HL-60/S4 treated with phorbol 12-myristate 13-acetate at 8.2 ng/mL for 4 days and 3 days (cell line): ENCODE data around the gene RPL10.
"Not testable (repeated sequence)": the region's sequence is repeated elsewhere in the genome, so short reads cannot be mapped to it uniquely, and the experiment has no call there.

Source experiments
- in situ Hi-C: fragments of 300-500 bp; cut with MboI; formaldehyde crosslinking; loops from 2 replicates; pipeline ENCODE4 v1.15.0; 2022; ENCODE audit warnings: low sequenced_read_pairs

Gene RPL10

DNA sequence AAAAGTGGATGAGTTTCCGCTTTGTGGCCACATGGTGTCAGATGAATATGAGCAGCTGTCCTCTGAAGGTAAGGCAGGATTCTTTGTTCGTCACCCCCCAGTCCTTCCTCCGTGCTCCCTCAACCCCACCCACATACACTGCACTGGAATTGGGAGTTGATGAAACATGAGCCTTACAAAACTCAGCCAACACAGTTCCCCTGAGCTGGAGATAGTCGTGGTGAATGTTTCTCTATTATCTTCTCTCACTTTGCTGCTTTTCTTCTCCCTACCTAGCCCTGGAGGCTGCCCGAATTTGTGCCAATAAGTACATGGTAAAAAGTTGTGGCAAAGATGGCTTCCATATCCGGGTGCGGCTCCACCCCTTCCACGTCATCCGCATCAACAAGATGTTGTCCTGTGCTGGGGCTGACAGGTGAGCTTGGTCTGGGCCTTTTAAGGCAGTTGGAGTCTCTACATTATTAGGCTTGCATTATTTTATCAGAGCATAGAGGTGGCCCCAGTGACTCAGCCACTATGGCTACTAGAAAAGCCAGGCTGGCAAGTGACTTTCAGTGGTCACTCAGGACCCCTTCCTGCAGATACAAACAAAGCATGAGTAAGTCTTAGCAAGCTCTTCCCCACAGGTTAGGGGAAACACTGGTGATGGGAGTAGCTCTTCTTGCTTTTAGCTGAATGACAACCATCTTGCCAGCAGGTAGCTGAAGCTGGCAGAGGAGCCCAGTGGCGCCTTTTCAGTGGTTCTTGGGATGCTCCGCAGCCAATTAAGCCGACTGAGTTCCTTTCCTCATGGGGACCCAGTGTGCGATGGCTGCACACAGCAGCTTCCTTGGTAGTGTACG lies 1.6 kb downstream of the RPL10 start:
- in situ Hi-C loops: no loop called here

DNA sequence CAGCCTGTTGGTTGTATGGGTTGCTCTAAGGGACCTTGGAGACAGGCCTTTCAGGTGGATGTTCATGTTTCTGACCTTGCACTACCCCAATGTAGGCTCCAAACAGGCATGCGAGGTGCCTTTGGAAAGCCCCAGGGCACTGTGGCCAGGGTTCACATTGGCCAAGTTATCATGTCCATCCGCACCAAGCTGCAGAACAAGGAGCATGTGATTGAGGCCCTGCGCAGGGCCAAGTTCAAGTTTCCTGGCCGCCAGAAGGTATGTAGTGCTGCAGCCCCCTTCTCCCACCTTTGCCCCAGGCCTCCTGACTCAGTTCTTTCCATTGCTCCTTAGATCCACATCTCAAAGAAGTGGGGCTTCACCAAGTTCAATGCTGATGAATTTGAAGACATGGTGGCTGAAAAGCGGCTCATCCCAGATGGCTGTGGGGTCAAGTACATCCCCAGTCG lies 2.2 kb downstream of the RPL10 start:
- in situ Hi-C loops: not testable (repeated sequence)

DNA sequence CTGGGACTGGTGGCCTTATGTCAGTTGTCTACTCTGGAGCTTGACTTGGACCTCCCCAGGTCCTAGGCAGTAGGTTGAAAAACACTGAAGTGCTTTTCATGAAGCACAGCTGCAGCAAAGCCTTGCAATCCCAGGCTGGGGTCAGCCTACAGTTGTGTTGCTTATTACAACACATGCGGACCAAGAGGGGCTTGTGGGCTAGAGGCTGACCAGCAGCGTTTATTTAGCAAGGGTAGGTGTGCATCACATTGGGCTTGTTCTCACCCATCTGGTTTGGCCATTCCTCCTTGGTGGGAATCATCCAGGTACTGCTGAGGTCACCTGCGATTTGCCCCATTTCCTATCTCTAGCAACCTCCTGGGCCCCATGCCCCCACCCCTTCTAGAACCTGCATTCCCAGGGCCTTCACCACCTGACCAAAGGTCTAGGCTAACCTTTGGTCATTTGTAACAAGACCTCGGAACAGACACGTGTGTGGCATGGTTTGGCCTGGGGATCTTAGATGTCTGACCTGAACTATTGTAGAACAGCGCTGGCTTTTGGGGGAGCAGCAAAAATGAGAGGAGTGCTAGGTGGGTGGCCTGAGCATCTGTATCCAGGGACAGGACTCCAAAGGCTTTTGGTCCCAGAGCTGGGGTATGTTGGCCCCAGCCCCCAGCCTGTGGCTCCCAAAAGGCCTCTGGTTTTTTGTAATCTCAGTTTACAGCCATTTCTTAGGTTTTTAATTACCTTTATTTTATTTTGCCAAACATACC lies 3.0 kb downstream of the RPL10 start:
- in situ Hi-C loops: no loop called here

DNA sequence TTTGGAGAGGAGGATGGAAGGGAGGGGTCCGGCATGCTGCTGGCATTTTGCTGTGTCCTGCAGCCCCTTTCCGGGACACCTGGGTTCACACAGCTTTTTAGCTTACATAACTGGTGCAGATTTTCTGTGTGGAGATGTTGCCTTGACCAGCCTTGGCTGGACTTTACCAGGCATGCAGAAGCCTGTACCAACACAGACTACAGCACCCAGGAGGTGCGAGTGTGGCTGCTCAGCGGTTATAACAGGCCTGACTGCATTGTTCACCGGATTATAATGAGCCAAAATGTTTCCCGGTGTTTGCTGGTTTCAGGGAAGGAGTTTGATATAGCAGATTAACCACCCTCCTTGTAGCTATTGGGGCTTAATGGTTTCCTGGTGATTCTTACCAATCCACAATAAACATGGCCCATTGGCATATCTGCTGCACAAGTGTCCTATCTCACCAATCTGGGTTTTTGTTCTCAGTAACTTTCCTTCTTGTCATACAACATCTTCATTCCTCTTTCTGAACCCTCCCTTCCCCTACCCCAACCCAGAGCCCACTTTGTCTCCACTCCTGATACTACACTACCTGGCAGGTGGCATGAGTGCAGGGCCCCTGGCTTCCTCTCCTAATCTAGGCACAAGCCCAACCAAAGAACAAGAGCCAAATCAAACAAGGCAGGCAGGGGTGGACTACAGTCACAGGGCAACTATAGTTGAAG lies 3.9 kb downstream of the RPL10 start:
- in situ Hi-C loops: no loop called here

DNA sequence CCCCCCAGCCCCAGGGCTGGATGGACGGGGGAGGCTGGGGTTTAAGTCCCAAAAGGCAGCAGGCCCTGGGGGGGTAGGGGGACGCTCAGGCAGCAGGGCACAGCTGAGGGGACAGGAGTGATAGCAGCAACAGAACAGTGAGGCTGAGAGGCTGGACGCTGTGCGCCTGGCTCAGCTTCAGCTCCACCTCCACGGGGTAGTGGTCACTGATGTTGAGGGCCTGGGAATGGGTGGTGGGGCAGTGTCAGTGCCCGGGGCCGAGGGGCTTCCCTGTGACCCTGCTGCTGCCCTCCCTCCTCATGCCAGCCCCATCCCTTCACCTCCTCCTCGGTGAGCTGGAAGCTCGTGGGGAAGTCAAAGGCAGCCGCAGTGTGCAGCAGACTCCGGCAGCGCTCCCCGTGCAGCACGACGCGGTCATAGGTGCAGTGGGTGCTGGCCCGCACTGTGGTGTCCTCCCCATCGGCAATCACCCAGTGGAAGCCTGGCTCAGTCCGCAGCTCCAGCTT lies 4.5 kb downstream of the RPL10 start:
- in situ Hi-C loops: no loop called here

DNA sequence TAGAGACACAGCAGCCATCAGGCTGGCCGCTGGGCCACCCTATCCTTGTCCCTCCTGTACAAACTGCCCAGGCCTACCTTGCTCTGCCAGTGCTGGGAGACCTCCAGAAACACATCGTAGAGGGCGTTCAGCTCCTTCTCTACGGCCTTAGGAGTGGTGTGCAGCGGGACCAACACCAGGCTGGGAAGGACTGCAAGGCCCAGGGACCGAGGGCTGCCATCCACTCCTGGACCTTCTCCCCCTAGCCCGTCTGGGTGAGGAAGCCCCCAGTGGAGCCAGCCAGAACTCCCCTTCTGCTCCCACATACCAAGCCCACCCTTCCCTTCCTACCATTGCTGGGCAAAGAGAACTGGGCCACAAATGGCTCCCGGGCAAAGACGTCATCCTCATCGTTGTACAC lies 5.0 kb downstream of the RPL10 start:
- in situ Hi-C loops: no loop called here

DNA sequence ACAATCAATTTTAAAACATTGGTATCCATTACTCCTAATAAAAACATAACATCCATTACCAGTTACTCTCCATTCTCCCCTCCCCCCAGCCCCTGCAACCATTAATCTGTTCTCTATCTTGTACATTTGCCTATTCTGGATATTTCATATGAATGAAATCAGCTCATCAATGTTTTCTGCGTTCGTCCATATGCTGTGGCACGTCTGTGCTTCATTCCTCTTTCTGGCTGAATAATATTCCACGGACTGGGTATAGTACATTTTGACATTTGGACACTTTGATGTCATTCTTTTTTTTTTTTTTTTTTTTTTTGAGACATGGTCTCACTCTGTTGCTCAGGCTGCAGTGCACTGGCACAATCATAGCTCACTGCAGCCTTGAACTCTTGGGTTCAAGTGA lies 5.7 kb downstream of the RPL10 start:
- in situ Hi-C loops: no loop called here

DNA sequence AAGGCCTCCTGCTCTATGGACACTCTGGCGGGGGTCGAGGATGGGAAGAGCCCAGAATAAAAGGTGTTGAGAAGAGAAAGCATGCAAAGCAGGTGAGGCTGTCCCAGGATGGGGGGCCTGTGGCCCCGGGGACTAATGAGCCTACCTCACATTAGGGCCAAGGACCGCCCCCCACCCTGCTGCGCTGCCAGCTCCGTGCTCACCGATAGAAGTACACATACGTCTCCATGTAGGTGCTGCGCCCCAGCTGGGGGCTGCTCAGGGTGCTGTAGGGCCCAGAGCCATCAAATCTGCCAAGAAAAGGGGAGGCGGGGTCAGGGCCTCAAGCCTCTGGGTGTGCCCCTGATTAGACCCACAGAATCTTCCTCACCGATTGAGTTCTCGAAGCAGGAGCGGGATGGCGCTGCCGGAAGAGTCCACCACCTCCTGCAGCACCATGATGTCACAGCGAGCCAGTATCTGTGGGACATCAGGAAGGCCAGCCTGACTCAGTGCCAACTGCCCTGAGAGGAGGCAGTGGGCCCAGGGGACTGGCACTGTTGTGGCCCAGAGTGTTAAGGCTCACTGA lies 6.5 kb downstream of the RPL10 start:
- in situ Hi-C loops: no loop called here

DNA sequence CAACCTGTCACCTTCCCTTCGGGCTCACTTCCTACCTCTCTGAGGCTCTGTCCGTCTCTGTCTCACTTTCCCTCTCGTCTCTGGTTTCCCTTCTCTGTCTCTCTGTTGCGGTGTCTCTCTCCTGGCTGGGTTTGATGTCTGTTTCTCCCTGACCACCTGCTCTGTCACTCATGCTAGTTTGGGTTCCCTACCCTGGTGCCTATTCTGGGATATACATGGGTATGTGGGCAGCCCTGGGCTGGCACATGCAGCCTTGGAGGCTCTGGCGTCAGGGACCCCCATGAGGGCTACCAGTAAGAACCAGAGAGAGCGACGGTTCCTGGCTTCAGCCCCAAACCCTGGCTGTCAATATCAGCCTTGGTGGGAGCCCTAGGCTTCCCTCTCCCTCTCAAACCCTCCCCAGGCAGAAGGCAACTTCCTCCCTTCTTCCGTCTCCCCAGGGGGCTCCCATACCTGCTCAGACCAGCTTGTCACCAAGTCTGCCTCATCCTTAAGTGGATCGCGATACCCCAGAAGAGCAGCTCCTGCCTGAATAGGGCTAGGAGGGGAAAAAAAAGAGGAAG lies 10.6 kb downstream of the RPL10 start:
- in situ Hi-C loops: no loop called here

DNA sequence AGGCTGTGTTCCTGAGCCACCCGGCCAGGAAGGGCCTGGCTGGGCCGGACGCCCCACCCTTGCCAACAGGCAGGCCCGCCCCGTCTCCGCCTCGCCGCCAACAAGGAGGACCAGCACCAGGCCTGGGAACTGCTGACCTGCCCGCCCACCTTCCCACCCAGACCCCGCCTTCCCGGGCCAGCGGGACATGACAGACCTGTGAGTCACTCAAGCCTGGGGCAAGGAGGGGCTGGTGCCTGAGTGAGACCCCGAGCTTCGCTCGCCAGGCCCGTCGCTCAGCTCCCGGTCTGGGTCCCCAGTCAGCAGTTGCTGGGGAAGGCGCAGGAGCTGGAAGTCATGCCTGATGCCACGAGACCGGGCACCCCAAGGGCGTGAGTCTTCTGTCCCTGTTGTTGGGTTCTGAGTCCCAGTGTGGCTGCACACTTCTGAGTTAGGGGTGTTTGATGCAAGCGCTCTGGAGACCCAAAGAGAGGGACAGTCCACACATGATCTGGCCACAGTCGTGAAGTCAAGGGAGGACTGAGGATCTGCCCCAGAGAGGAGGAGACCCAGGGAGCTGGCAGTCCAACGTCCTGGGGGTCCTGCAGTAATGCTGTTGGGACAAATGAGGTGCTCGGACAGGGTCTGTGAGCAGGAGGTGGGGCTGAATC lies 11.2 kb downstream of the RPL10 start, which contains the start of gene DNASE1L1:
Gene DNASE1L1 (minus strand): TSS at position 33 of the 650 bp plus-strand sequence. CDS start 3,686 bp downstream, outside the sequence.
- in situ Hi-C loops: no loop called here

DNA sequence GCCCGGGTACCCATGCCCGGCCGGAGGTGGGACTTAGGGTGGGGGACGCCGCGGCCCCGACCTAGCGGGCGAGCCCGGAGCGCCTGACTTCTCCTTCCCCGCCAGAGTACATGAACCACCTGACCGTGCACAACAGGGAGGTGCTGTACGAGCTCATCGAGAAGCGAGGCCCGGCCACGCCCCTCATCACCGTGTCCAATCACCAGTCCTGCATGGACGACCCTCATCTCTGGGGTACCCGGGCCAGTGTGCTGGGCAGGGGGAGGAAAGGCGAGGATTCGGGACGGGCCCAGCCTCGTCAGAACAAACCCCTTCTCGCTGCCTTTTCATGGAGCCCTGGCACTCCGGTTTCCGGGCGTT lies 13.8 kb downstream of the RPL10 start:
- in situ Hi-C loops: no loop called here

DNA sequence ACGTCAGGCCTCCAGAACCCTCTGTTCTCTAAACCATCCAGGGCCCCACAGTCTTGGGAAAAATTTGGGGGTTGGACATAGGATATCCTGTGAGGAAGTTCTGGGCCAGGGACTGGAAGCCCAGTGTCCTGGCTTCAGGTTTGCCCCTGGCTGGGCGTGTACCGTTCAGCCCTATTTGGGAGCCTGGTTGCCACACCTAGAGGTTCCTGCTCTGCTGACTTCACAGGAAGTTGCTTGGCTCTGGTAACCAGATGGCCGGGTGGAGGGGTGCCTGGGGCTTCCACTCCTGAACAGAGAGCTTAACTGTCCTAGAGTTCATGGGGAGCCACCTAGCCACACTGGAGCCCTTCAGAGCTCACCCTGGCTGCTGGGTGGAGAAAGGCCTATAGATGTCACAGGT lies 14.3 kb downstream of the RPL10 start:
- in situ Hi-C loops: no loop called here

DNA sequence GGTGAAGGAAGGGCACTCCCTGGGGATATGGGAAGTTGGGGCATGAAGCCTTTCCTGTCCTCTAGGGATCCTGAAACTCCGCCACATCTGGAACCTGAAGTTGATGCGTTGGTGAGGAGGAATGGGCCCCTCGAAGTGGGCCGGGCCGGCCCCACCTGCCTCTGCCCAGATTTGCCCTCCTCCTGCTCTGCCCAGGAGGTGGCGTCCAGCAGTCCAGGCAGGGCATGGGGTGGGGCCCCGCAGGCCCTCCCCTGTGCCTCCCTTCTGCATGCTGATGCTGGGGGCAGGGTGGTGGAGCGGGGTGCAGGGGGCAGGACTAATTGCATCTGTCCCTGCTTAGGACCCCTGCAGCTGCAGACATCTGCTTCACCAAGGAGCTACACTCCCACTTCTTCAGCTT lies 15.0 kb downstream of the RPL10 start:
- in situ Hi-C loops: no loop called here

DNA sequence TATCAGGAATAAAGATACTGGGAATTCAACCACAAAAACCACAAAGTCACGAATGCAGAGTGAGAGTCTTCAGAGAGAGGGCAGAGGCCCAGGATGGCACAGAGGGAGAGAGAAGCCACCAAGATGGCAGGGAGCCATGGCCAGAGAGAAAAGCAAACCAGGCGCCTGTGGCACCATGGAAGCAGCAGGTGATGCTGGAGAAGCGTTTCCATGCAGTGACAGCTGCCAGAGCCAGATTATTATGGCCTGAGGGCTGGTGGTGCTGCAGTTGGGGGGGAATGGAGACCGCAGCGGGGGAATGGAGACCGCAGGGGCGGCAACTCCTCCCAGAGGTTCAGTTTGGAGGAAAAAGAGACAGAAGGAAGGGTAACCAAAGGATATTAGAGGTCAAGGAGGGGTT lies 19.0 kb downstream of the RPL10 start:
- in situ Hi-C loops: no loop called here

DNA sequence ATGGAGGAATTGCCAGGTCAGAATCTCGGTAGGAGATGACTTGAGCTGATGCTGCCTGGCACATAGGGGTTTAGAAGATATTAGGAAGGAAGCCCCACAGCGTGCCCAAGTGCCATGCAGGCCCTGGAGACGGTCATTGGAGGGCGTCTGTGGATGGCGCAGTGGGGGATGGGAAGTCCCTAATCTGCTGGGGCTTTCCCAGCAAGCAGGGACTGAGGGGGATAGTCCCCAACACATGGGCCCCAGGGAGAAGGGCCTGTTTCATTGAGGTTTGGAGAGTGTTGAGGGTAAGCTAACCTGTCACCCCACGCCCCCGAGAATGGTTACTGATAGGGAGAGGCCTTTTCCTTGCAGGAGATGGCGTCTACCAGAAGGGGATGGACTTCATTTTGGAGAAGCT lies 21.0 kb downstream of the RPL10 start:
- in situ Hi-C loops: no loop called here

DNA sequence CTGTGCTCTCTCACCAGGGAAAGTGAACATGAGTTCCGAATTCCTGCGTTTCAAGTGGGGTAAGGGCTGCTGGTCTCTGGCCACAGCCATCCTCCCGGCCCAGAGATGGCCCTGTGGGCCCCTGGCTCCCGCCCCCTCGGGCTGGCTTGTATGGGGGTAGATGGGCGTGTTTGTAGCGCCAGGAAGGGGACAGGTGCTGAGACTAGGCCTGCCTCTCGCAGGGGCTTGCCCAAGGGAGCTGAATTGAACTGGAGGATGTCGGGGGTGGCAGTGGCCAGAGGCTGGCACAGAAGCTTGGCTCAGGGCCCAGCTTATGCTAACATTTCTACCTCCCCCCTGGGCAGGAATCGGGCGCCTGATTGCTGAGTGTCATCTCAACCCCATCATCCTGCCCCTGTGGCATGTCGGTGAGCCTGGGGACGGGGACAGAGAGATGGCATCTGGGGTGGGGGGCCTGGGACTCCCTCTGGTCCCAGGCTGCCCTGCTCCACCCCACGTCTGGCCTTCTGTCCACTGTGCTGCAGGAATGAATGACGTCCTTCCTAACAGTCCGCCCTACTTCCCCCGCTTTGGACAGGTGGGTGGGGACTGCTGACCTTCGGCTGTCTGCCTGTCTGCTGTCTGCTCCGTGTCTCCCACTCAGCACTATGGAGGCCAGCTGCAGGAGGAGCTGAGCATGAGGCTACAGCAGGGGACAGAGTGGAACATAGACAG lies 21.7 kb downstream of the RPL10 start:
- in situ Hi-C loops: no loop called here

DNA sequence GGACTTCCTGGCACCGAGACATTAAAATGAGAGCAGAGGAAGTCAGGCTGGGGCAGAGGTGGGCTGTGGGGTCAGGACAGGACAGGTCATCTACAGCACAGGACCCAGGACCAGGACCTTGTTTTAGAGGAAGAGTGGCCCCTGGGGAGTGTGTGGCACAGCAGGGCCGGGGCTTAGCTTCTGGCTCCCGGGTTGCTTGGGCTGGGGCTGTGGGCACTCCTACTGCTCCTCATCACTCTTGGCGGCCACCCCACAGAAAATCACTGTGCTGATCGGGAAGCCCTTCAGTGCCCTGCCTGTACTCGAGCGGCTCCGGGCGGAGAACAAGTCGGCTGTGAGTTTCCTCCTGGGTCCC lies 22.2 kb downstream of the RPL10 start:
- in situ Hi-C loops: no loop called here

DNA sequence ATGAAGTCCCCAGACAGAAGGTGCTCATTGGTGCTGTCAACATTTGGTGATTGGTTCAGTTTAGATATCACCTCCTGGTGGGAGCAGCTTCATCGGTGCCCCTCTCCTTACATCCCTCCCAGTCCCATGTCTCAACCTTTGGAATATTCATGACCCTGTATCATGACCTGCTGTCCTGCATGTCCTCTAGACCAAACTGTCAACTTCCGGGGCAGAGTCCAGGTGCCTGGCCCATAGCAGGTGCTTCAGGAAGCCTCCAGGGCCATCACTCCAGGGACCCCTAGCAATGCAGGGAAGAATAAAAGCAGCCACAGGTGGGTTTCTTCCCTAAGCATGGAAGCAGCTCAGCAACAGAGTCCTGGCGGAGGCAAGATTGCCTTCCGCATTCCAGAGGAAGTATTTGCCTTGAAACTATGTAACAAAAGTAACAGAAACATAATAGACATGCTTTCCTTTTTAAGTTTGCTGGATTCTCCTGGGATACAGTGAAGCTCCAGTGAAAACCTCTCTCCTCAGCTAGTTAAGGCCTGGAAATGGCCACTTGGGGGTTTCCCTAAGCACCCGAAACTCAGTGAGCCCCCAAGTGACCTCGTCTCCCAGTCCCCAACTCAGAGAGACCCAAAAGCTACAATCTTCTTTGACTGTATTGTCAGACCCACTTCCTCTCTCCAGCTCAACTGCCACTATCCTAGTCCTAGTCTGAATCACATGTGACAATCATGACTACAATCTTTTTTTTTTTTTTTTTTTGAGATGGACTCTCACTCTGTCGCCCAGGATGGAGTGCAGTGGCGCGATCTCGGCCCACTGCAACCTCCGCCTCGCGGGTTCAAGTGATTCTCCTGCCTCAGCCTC lies 29.0 kb downstream of the RPL10 start:
- in situ Hi-C loops: no loop called here
